Umbilical cord (tissue), 2 donors: ENCODE measurements around the gene BFAR. TPM values are rescaled to one million over a fixed set of nuclear protein-coding genes. Genes with fewer than 3 reads are reported as not detected.
A peak's percentile ranks its signal among the peaks of the same experiment; 100 is the strongest.

Source experiments
- DNase-seq: peaks from one replicate; pipeline ENCODE4 v3.0.0-alpha.2; 2015; ENCODE audit warnings: low spot score
- total RNA-seq: library from RNA; depleted of rRNA; stranded (reverse); fragments of >200 nt; gene quantifications from one replicate; pipeline ENCODE4 v1.2.3, GENCODE V29; 2014; ENCODE audit warnings: low replicate concordance; ENCODE audit not compliant: insufficient read depth

BFAR gene
- total RNA-seq: 85.9 TPM

GRCh38 chr16:14632693-14633569, at the start of gene BFAR:
Gene BFAR, plus strand, starts transcription at chr16:14632951. Its CDS starts 11,396 bp downstream, at chr16:14644347.
- peak; percentile 99 for DNase-seq

- no peak for DNase-seq
Measured at GRCh38 chr16:14585287-14585686, 47.5 kb upstream of the BFAR start.

- DNase-seq: no peak
Measured at GRCh38 chr16:14586637-14587305, 46.0 kb upstream of the BFAR start.

- DNase-seq: peak; percentile 23
Measured at GRCh38 chr16:14600164-14600563, 32.6 kb upstream of the BFAR start.

- DNase-seq: no peak
Measured at GRCh38 chr16:14602443-14602963, 30.2 kb upstream of the BFAR start.

- DNase-seq: no peak
Measured at GRCh38 chr16:14606102-14606501, 26.6 kb upstream of the BFAR start.

GRCh38 chr16:14608111-14608566, 24.6 kb upstream of the BFAR start:
- DNase-seq: no peak

GRCh38 chr16:14608604-14609003, 24.1 kb upstream of the BFAR start:
- DNase-seq: no peak

- no peak for DNase-seq
Measured at GRCh38 chr16:14609716-14610115, 23.0 kb upstream of the BFAR start.

- DNase-seq: no peak
Measured at GRCh38 chr16:14611660-14612059, 21.1 kb upstream of the BFAR start.

GRCh38 chr16:14613991-14614390, 18.8 kb upstream of the BFAR start:
- no peak for DNase-seq

- DNase-seq: no peak
Measured at GRCh38 chr16:14616280-14616679, 16.5 kb upstream of the BFAR start.

- DNase-seq: no peak
Measured at GRCh38 chr16:14618566-14618965, 14.2 kb upstream of the BFAR start.

GRCh38 chr16:14627078-14627477, 5.7 kb upstream of the BFAR start:
- DNase-seq: no peak

GRCh38 chr16:14628806-14629611, 3.7 kb upstream of the BFAR start:
- DNase-seq: no peak

GRCh38 chr16:14629612-14629918, 3.2 kb upstream of the BFAR start:
- DNase-seq: peak; percentile 8

- peak; percentile 97 for DNase-seq
Measured at GRCh38 chr16:14629919-14630619, 2.7 kb upstream of the BFAR start, which contains the start of gene PARN. Gene PARN, minus strand, starts transcription at chr16:14630260. Its CDS starts 135 bp downstream, at chr16:14630125.

- DNase-seq: peak; percentile 2
Measured at GRCh38 chr16:14630620-14631330, 2.0 kb upstream of the BFAR start.

GRCh38 chr16:14634389-14634725, 1.6 kb downstream of the BFAR start:
- no peak for DNase-seq

- no peak for DNase-seq
Measured at GRCh38 chr16:14635395-14636165, 2.8 kb downstream of the BFAR start.
